Occipital lobe (tissue), 2 donors: ENCODE data around the gene SCN2A. TPM values are rescaled to one million over a fixed set of nuclear protein-coding genes. Genes with fewer than 3 reads are reported as not detected.
"Not testable (repeated sequence)": the region's sequence is repeated elsewhere in the genome, so short reads cannot be mapped to it uniquely, and the experiment has no call there.

Experiments used
- DNase-seq: peaks from one replicate; lab custom pipeline; 2025; lab: John Stamatoyannopoulos, UW
- total RNA-seq: library from RNA; depleted of rRNA; stranded (reverse); fragments of >200 nt; gene quantifications from one replicate; pipeline ENCODE4 v1.2.3, GENCODE V29; 2014

SCN2A gene
- total RNA-seq, 1 donor from 2014 or later = 219 TPM

DNA sequence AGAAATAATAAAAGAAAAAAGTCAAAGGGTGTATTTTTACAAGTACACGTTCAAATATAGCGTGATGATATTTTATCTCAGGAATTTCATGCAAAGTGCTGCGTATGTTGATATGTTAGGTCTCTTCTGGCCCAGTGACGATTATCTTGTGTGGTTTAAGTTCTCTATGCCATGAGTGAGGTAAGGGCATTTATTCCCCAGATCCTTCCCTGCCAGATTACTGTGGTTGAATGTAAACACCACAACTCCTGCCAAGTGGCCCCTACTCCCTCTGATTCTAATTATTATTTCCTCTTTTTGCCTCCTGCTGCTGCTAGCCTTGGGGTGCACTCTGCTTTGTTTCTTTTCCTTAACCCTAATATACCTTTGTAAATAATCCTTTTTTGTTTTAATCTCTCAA is 12.2 kb downstream of the SCN2A start:
- DNase-seq = no peak

DNA sequence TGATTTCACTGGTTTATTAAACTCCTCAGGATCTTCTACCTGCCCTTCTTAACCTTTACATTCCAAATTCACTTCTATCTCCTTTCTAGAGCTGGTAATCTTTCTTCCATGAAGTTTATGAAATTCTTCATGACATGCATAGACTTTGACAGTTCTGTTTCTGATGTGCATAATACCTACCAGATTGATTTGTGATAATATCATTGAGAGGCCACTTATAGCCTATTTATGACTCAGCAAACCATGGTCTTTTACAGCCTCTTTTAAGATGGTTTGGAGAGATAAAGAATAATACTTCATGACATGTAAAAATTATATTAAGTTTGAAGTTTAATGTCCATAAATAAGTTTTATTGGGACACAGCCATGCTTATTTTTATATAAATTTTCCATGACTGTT is 14.0 kb downstream of the SCN2A start:
- no peak for DNase-seq

DNA sequence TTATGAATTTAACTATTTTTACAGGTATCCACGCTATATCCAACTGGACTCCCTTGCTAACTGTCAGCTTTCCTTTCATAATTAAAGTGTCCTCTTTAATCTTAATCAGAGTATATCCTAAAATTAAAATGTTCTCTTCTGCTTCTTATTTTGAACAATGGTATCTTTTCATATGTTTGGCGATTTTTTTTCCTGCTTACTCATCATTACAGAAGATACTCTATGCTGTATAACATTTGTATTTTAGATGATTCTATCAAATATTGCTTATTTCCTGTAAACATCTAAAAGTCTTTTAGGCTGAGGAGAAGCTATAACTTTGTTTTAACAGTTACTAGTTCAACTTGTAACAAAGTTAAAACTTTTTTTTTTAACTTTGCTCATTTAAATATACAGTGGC is 17.4 kb downstream of the SCN2A start:
- no peak for DNase-seq

DNA sequence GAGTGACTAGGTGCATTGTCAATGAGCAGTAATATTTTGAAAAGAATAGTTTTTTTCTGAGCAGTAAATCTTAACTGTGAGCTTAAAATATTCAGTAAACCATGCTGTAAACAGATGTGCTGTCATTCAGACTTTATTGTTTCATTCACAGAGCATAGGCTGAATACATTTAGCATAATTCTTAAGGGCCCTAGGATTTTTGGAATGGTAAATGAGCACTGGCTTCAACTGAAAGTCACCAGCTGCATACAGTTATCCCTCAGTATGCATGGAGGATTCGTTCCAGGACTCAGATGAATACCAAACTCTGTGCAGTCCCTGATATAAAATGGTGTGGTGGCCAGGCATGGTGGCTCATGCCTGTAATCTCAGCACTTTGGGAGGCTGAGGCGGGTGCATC is 21.1 kb downstream of the SCN2A start:
- DNase-seq = not testable (repeated sequence)

DNA sequence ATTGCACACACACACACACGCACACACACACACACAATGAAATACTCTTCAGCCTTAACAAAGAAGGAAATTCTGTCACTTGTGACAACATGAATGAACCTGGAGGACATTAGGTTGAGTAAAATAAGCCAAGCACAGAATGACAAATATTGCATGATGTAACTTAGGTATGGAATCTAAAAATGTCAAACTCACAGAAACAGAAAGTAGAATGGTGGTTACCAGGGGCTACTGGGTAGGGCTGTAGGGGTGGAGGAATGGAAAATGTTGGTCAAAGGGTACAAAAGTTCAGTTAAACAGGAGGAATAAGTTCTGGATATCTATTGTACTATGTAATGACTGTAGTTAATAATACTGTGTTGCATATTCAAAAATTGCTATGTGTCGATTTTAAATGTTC is 29.5 kb downstream of the SCN2A start:
- DNase-seq = no peak

DNA sequence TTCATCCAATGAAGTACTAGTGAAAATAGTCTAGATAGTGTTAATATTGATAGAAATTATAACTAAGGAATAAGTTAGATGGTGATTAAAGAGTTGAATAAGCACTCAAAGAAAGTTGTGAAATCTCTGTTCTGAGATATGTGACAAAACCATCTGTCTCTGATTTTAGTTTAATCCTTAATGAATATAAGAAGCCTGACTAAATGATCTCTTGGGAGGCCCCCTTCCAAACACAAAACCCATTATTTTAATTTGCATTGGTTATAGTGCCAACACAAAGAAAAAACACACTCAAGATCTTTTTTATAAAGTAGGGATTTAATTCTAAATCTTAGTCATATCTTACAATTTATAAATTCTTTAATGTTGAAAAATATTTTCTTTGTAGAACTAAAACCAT is 34.0 kb downstream of the SCN2A start:
- DNase-seq = no peak

DNA sequence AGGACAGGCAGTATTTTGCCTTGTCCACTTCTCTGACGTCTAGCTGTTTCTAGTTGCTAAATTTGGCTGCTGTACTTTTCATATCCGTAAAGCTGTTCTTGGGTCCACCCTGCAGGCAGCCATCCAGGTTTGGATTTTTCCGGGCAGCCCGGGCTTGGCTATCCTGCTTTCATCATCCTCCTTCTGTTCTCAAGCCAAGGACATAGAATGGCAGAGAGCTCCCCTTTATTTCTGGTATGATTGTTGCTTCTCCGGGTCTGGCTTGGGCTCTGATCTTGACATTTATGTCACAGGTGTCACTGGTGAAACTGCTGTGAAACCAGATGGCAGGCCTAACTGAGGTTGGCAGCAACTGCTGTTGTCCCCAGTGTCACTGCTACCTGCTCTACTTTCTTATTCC is 35.5 kb downstream of the SCN2A start:
- no peak for DNase-seq

DNA sequence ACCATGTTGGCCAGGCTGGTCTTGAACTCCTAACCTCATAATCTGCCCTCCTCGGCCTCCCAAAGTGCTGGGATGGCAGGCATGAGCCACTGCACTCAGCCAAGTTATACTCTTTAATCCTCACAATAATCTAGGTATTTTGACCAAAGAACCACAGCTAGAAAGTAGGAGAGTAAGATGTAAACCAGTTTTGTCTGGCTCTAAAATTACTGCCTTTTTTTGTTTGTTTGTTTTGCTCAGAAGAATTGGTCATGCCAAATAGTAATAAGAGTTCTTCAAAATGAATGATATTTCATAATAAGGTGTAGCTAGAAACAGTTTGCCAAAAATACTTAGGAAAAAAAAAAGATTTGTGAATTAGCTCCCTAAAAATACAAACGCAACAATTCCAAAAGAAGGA is 36.7 kb downstream of the SCN2A start:
- DNase-seq = no peak

DNA sequence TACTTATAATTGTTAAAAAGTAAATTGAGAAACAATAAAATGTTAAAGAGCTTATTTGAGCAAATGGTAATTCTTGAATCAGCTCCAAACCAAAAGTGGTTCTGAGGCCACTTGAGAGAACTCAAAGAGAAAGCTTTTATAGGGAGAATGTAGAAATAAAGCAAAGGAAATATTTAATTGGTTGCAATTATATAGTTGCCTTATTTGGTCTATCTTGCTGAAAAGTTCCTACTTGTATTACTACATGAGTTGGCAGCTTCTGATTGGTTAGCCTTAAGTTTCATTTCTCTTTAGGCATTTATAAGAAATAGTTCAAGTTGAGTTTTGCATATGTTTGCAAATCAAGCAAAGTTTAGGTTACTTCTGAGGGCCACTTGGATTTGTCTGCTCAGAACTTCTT is 38.1 kb downstream of the SCN2A start:
- no peak for DNase-seq

DNA sequence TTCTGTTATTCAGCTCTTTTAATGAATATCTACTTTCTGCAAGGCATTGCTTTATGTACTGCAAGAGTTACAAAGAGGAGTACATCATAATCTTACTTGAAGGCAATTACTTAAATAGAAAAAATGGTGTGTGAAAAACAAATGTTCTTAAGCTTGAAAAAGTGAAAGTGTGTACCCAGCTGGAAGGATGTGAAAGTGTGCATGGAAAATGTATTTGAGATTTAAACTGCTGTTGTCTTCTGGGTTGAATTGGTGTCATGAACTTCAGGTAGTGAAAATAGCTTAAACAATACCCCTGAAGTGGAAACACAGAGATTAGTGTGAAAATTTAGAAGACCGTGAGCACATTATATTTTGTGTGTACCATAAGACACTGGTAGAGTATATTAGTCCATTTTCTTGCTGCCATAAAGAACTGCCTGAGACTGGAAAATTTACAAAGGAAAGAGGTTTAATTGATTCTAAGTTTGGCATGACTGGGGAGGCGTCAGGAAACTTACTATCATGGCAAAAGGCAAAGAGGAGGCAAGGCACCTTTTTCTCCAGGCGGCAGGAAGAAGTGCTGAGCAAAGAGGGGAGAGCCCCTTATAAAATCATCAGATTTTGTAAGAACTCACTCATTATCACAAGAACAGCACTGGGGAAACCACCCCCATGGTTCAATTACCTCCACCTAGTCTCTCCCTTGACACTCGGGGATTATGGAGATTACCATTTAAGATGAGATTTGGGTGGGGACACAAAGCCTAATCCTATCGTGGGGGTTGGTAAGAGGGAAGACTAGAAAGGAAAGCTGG is 38.8 kb downstream of the SCN2A start:
- DNase-seq = no peak

DNA sequence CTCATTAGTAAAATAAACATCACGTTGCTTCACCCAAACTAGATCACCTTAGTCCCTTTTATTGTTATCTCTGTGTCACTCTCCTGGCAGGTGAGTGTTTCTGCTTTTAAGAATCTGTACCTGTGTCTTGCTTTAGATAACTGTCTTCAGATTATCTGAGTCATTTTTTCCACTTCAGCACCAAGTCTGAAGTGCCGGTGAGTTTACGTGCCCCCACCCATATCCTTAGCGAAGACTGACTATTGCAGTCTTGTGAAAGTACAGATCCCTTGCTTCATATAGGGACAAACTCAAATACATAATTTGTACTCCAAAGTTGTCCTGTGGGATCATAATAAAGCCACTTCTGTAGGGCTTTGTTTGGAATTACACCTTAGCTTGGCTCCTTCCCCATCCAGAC is 41.1 kb downstream of the SCN2A start:
- DNase-seq = no peak

DNA sequence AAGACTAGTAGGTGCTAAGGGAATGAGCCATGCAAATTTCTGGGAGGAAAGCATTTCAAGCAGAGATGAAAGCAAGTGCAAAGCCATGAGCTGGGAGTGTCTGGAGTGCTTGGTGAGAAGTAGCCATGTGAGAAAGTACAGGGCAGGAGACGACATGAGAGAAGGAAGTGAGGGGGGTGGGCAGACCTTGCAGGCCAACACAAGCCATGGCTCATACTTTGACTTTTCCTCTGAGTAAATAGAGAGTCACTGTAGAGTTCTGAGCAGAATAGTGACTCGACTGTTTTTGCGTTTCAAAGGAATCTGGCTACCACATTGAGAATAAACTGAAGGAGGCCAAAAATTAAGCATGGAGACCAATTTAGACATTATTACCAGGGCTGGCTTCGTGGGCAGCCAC is 42.2 kb downstream of the SCN2A start:
- no peak for DNase-seq

DNA sequence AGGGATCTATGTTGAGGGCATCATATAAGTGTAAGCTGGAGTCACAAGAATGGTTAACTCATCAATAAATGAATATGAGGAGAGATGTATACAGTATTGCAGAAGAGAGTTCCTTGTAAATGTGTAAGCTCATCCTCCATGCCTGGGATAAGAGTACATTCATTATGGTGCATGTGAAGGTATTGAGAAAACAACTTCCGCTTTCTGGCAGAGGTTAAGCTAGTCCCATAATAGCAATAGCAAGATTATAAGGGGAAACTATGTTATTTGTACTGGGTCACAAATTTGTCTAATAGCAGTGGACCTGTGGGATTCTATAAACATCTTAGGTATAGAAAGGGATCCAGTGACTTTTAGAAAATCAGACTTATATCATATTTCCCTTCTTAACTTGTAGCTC is 44.1 kb downstream of the SCN2A start:
- DNase-seq = no peak

DNA sequence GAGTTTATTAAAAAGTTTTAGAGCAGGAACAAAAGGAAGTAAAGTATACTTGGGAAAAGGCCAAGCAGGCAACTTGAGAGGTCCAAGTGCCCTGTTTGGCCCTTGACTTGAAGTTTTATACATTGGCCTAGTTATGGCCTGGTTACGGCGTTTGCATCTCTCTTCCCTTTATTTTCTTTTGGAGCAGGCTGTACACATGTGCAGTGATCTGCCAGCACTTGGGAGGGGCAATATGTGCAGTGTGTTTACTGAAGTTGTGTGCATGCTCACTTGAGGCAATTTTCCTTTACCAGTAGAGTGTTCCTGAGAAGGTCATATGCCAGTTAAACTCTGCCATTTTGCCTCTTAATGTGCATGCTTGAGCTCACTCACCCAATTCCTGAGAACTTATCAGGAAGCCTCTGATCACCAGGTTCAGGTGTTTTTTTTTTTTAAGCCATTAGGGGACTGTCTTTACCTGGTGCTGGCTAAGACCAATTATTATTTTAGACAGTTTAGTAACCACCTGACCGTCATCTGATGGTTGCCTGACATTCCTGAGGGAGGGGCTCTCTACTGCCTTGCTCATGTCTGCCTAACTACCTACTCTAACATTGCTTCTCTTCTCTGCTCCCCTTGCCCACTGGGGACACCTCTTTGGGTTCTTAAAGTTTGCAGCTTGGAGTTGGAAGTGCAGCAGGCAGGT is 48.0 kb downstream of the SCN2A start:
- no peak for DNase-seq

DNA sequence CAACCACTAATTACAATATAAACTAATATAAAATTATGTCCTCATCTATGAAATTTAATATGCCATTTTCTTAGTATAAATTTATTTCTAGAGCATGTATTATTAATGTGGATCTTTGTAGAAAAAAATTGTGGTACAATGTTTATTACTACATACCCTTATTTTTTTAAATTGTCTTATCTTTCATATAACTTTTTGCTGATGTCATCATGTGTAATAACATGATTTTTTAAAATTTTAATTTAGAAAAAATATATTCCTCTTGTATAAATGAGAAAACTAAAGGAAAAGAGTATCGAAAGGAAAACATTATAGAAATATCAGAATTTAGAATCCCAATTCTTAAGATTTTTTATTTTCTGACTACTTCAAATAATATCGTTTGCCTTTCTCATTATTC is 49.9 kb downstream of the SCN2A start:
- DNase-seq = no peak

DNA sequence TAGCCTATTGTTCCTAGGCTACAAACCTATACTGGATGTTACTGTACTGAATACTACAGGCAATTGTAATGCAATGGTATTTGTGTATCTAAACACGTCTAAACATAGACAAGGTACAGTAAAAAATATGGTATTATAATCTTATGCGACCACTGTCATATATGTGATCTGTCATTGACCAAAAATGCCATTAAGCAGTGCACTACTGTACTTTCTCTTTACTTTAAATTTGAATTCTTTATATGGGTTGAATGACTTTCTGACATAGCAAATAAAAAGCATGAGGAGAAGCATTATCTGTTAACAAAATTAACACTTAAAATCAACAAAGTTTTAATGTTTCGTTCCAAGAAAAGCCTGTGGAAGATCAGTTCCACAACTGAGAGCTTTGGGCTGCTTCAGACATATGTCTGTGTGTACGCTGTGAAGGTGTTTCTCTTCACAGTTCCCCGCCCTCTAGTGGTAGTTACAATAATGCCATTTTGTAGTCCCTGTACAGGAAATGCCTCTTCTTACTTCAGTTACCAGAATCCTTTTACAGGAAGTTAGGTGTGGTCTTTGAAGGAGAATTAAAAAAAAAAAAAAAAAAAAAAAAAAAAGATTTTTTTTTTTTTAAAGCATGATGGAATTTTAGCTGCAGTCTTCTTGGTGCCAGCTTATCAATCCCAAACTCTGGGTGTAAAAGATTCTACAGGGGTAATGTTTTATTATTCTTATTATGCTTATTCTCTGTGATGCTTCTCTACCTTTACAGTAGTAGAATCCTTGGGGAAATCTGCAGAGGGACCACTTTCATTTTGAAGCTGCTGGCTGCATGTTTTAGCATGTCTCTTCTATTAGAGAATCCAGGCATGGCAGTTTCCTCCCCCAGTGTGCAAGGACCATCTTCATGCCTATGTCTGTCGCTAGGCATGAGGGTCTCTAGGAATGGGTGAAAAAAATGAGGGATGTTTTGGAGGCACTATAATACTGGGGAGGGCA is 54.5 kb downstream of the SCN2A start:
- DNase-seq = peak; percentile 11

DNA sequence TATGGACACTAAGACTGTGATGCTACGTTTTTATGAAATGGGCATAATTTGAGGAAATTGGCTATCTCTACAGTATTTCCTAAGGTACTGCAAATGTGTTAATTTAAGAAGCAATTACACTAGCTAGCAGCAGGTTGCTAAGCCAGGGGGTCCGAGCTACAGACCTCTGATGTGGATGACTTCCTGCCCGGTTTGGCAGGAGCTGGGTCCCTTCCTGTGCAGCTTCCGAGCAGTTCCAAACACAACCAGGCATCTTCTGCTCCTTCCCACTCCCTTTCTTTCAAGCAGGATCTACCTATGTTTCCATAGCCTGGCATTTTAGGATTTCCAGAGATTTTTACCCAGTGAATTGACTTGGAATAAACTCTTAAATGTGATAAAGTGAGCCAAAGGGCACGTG is 55.7 kb downstream of the SCN2A start:
- DNase-seq = no peak

DNA sequence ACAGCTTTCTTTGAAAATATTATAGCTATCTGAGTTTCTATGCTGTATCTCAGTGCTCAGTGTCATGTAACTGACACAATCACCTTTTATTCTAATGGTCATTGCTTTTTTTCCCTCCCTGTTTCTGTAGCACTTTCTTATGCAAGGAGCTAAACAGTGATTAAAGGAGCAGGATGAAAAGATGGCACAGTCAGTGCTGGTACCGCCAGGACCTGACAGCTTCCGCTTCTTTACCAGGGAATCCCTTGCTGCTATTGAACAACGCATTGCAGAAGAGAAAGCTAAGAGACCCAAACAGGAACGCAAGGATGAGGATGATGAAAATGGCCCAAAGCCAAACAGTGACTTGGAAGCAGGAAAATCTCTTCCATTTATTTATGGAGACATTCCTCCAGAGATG is 56.4 kb downstream of the SCN2A start:
- DNase-seq = no peak

DNA sequence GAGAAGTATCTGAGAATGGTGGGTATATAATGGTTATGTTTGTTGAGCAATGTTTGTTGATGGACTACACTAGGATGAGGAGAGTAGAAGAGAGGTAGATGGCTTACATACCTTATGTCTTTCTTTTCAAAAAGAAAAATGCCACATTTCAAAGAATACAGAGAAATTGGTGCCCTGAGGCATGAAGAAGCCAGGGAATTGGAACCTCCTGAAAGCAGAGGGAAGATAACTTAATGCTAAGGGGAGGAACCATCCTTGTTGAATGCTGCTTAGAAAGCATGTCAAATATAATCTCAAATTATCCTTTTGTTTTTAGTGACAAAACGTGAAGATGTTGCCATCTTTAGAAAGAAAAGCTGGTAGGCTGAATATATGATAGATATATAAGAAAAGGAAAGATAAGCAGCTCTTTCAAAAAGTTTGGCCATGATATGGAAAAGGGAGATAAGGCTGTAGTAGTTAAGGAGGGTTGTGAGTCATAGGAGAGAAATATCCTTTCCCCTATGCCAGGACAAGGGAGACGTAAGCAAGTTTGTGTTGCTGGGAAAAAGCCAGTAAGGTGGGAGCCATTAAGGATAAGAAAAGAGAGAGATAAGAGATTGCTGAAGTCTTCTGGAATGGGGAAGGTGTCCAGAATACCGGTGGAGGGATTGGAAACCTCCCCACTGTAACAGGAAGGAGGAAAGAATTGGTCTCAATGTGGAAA is 66.3 kb downstream of the SCN2A start:
- DNase-seq = no peak

DNA sequence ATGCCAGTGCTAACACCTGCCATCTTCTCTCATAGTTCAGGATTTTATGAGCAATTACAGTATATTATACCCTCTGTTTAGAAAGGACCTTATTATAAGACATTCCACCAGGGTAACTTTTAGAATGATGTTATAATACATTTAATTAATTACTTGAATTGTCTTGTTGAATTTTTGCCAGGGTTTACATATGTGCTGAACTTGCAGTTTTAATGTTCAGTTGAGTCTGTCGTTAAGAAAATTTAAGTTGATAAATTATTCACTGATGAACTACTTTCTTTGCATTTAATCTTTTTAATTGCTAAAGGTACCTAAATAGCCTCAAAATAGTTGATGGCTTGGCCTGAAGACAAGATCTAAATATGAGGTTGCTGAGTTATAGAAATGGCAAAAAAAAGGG is 68.1 kb downstream of the SCN2A start:
- no peak for DNase-seq

DNA sequence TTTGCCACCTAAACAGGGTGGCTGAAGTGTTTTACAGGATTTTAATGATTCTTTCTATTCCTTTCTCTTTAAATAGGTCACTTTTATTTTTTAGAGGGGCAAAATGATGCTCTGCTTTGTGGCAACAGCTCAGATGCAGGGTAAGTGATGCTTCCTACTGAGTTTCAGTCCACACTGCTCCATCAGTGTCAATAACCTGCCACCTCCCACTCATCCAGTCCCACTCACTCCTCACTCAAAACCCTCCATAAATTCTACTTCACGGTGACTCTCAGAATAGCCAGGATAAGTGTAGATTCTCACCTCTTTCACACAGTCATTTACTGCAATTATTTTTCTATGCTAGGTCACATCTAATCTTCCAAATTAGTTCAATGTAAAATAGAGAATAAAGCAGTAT is 72.7 kb downstream of the SCN2A start:
- no peak for DNase-seq

DNA sequence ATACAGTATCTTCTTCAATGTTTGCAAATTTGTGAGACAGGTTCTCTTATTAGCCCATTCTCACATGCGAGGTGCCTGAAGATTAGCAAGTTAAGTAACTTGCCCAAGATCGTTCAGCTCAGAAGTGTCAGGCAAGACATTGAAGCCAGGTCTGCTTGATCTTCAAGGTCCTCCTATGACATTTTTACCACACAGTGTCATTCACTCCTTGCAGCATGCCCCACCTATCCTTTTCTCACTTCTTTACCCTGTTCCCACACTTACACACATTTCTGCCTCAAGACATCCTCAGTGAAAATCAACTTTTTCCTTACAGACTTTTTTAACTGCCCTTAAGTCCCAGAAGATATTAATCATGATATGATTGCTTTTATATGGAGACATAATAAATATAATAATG is 73.8 kb downstream of the SCN2A start:
- no peak for DNase-seq
